DMS79 (cell line): ENCODE data around the gene CREBBP.

Source experiments
- DNase-seq: peaks from one replicate; lab custom pipeline; 2025; lab: John Stamatoyannopoulos, UW

Gene CREBBP

GRCh38 chr16:3879887-3880564 is 487 bp downstream of the CREBBP start:
- no peak for DNase-seq

GRCh38 chr16:3879258-3879886 is 1.1 kb downstream of the CREBBP start:
- DNase-seq = no peak

GRCh38 chr16:3878610-3879009 is 1.9 kb downstream of the CREBBP start:
- no peak for DNase-seq

GRCh38 chr16:3876695-3877094 is 3.8 kb downstream of the CREBBP start:
- DNase-seq = no peak

- no peak for DNase-seq
Measured at GRCh38 chr16:3876160-3876559, 4.4 kb downstream of the CREBBP start.

- no peak for DNase-seq
Measured at GRCh38 chr16:3874794-3875692, 5.5 kb downstream of the CREBBP start.

- no peak for DNase-seq
Measured at GRCh38 chr16:3874242-3874641, 6.3 kb downstream of the CREBBP start.

GRCh38 chr16:3873482-3874173 is 6.9 kb downstream of the CREBBP start:
- DNase-seq = no peak

- DNase-seq = no peak
Measured at GRCh38 chr16:3872216-3872895, 8.2 kb downstream of the CREBBP start.

- DNase-seq = no peak
Measured at GRCh38 chr16:3868967-3869366, 11.5 kb downstream of the CREBBP start.

GRCh38 chr16:3868556-3868955 is 12.0 kb downstream of the CREBBP start:
- no peak for DNase-seq

GRCh38 chr16:3866703-3867431 is 13.6 kb downstream of the CREBBP start:
- DNase-seq = no peak

- DNase-seq = no peak
Measured at GRCh38 chr16:3865241-3865640, 15.3 kb downstream of the CREBBP start.

GRCh38 chr16:3864562-3864961 is 16.0 kb downstream of the CREBBP start:
- DNase-seq = no peak

- DNase-seq = no peak
Measured at GRCh38 chr16:3863587-3863986, 16.9 kb downstream of the CREBBP start.

GRCh38 chr16:3861808-3862451 is 18.6 kb downstream of the CREBBP start:
- no peak for DNase-seq

GRCh38 chr16:3859889-3860288 is 20.6 kb downstream of the CREBBP start:
- no peak for DNase-seq

GRCh38 chr16:3858801-3859200 is 21.7 kb downstream of the CREBBP start:
- no peak for DNase-seq

GRCh38 chr16:3857189-3858043 is 23.1 kb downstream of the CREBBP start:
- no peak for DNase-seq
